PC-9 (cell line): ENCODE measurements around the gene LRRC14B. TPM values are rescaled to one million over a fixed set of nuclear protein-coding genes. Genes with fewer than 3 reads are reported as not detected.

ENCODE experiments used
- BruUV-seq: library from RNA; stranded (reverse); fragments of 400-500 nt; replicated peaks from 2 replicates; lab custom pipeline; 2021; lab: Mats Ljungman, UMichigan
- CTCF ChIA-PET: fragments of 300-600 bp; sonication (Branson Sonifier 250); formaldehyde crosslinking; loops from one replicate; lab custom pipeline; 2022; ENCODE audit warnings: antibody characterized with exemption; lab: Charles Lee
- POLR2A ChIA-PET: fragments of 300-600 bp; sonication (Branson Sonifier 250); formaldehyde crosslinking; loops from one replicate; lab custom pipeline; 2022; ENCODE audit warnings: antibody characterized with exemption; ENCODE audit not compliant: unreplicated experiment; lab: Charles Lee
- DNase-seq, 2 experiments: peaks; one replicate each; pipeline versions ENCODE4 v3.0.0 to v3.0.0-alpha.2; 2015 to 2022; ENCODE audit warnings: mixed read lengths in 1 of 2
- H2AFZ ChIP-seq: fragments of 200-600 bp; sonication (generic); 2 replicates; pipeline ENCODE4 v1.8.1; 2017; ENCODE audit warnings: antibody characterized with exemption
- H3F3A ChIP-seq: fragments of 200-600 bp; sonication (generic); 2 replicates; pipeline ENCODE4 v1.8.1; 2017; ENCODE audit warnings: antibody characterized with exemption, mild to moderate bottlenecking, low read depth; ENCODE audit not compliant: insufficient read depth
- H3K27ac ChIP-seq: fragments of 200-600 bp; sonication (generic); 2 replicates; pipeline ENCODE4 v1.6.1; 2016; ENCODE audit warnings: mixed run types
- H3K27me3 ChIP-seq: fragments of 200-600 bp; sonication (generic); 2 replicates; pipeline ENCODE4 v1.6.1; 2016; ENCODE audit warnings: low read depth, mixed run types; ENCODE audit not compliant: insufficient read depth
- H3K36me3 ChIP-seq: fragments of 200-600 bp; sonication (generic); 2 replicates; pipeline ENCODE4 v1.6.1; 2016; ENCODE audit warnings: low read depth, mixed run types
- H3K4me1 ChIP-seq: fragments of 200-600 bp; sonication (generic); replicated peaks from 2 replicates; pipeline ENCODE4 v1.6.1; 2016; ENCODE audit warnings: mixed run types; ENCODE audit not compliant: insufficient read depth
- H3K4me2 ChIP-seq: fragments of 200-600 bp; sonication (generic); 2 replicates; pipeline ENCODE4 v1.6.1; 2017; ENCODE audit warnings: mixed run types
- H3K4me3 ChIP-seq: fragments of 200-600 bp; sonication (generic); 2 replicates; pipeline ENCODE4 v1.6.1; 2016; ENCODE audit warnings: mixed run types
- H3K79me2 ChIP-seq: fragments of 200-600 bp; sonication (generic); 2 replicates; pipeline ENCODE4 v1.6.1; 2017; ENCODE audit warnings: low read depth, mixed run types
- H3K9me2 ChIP-seq: fragments of 200-600 bp; sonication (generic); 2 replicates; pipeline ENCODE4 v1.8.1; 2017; ENCODE audit warnings: mild to moderate bottlenecking; ENCODE audit not compliant: insufficient read depth
- H3K9me3 ChIP-seq: fragments of 200-600 bp; sonication (generic); 2 replicates; pipeline ENCODE4 v1.8.1; 2016; ENCODE audit warnings: low read depth; ENCODE audit not compliant: insufficient read depth
- H4K20me1 ChIP-seq: fragments of 200-600 bp; sonication (generic); 2 replicates; pipeline ENCODE4 v1.8.1; 2017; ENCODE audit not compliant: insufficient read depth
- EZH2 ChIP-seq: fragments of 200-600 bp; sonication (generic); IDR thresholded peaks from 2 replicates; pipeline ENCODE4 v1.8.0; 2017; ENCODE audit warnings: antibody characterized with exemption, low read depth
- intact Hi-C: fragments of 100-400 bp; cut with micrococcal nuclease; formaldehyde crosslinking; loops from one replicate; pipeline ENCODE4 v1.10.0; 2022; ENCODE audit not compliant: unreplicated experiment
- total RNA-seq: library from RNA; stranded (reverse); gene quantifications from 2 replicates; pipeline ENCODE4 v1.2.3, GENCODE V29; 2021
- TF ChIP-seq, protein P1 (sequence below): fragments of 200-600 bp; sonication (generic); conservative IDR thresholded peaks from 2 replicates; pipeline ENCODE4 v1.6.1; 2017; ENCODE audit warnings: mixed run types, antibody characterized with exemption, mild to moderate bottlenecking, moderate library complexity

LRRC14B gene
- total RNA-seq, 1 experiment from 2014 or later: not detected

DNA sequence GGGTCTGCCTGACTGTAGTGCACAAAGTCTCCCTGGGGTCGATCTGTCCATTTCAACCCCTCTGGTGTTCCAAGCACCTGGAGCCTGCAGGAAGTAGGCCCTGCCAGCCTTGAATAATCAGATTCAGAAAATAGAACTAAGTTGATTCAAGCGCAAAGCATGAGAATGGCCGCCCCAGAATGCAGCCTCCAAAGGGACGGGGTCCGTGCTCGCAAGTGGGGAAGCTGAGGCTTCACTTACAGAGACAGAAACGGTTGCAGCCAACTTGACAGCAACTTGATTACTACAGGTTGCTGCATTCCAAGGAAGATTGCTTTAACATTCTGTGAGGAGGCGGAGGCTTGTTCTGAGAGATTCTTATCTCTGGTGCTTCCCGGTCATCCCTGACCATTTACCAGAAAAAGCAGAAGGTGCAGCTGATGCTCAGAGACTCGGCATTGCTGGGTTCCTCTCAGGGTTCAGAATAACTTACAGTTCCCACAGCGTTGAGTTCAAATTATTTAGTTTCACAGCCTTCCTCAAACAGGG is 14.9 kb upstream of the LRRC14B start:
- H3K27me3 ChIP-seq: peaks cover 94% of the 10 kb centered on the region
- DNase-seq: no peak
- no peak overlapping the region for H3K27ac ChIP-seq
- H3K36me3 ChIP-seq: no peaks in the 10 kb centered on the region
- H3K4me3 ChIP-seq: no peak overlapping the region
- H3K9me3 ChIP-seq: no peaks in the 10 kb centered on the region
- H3K9me2 ChIP-seq: no peaks in the 10 kb centered on the region
- no TSS peak for BruUV-seq
- CTCF ChIA-PET: no interaction called here
- H3K79me2 ChIP-seq: no peaks in the 10 kb centered on the region
- intact Hi-C loops: no loop called here
- no peaks in the 10 kb centered on the region for H3F3A ChIP-seq
- no peak overlapping the region for H3K4me2 ChIP-seq
- no peak overlapping the region for H2AFZ ChIP-seq
- POLR2A ChIA-PET: no interaction called here
- TF ChIP-seq EZH2: no peak
- TF ChIP-seq, protein P1, sequence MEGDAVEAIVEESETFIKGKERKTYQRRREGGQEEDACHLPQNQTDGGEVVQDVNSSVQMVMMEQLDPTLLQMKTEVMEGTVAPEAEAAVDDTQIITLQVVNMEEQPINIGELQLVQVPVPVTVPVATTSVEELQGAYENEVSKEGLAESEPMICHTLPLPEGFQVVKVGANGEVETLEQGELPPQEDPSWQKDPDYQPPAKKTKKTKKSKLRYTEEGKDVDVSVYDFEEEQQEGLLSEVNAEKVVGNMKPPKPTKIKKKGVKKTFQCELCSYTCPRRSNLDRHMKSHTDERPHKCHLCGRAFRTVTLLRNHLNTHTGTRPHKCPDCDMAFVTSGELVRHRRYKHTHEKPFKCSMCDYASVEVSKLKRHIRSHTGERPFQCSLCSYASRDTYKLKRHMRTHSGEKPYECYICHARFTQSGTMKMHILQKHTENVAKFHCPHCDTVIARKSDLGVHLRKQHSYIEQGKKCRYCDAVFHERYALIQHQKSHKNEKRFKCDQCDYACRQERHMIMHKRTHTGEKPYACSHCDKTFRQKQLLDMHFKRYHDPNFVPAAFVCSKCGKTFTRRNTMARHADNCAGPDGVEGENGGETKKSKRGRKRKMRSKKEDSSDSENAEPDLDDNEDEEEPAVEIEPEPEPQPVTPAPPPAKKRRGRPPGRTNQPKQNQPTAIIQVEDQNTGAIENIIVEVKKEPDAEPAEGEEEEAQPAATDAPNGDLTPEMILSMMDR: no peak
- 0 out of 2 replicates have a peak, but pooled peaks cover 8% of the 10 kb centered on the region for H4K20me1 ChIP-seq
- H3K4me1 ChIP-seq: no peaks in the 10 kb centered on the region

DNA sequence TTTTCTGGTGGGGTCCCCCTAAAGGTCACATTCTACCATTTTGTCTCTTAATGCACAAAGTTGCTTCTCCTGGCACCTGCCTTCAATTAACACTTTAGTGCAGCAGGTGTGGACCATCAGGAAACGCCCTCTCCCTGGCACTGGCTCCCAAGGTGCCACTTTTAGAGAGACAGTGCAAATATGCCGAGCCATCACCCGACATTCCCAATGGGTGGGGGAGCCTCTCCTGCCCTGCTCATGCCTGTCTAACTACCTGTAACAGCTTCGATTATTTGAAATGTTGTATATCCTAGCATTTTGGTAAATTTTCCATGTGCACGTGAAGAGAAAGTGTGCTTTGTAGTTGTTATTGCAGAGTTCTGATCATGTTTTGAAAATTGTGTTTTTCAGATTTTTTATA is 13.2 kb upstream of the LRRC14B start:
- CTCF ChIA-PET: no interaction called here
- no peaks in the 10 kb centered on the region for H3K4me1 ChIP-seq

DNA sequence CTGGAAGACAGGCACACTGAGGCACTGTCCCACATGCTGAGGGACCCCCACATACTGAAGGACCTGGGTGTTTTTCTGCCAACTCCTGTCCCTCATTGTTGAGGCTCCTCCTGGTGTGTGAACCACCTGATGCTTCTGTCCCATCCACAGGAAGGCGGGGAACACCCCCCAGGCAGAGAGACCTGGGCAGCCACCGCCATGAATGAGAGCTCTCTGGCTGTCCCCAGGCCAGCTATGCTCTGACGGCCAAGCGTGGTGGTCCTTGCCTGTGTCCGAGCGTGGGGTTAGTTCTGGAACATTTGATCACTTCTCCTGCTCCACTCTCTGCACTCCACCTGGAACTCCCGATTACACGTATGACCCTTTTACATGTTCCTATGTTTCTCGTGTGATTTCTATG is 11.9 kb upstream of the LRRC14B start:
- no peak overlapping the region for H3K4me2 ChIP-seq
- H3K9me2 ChIP-seq: no peaks in the 10 kb centered on the region
- no peaks in the 10 kb centered on the region for H3F3A ChIP-seq
- peaks cover 97% of the 10 kb centered on the region for H3K27me3 ChIP-seq
- ChIA-PET POLR2A (no interaction called here), CTCF (no interaction called here)
- intact Hi-C loops: no loop called here
- H4K20me1 ChIP-seq: 0 out of 2 replicates have a peak, but pooled peaks cover 8% of the 10 kb centered on the region
- no TSS peak for BruUV-seq
- no peak overlapping the region for H3K27ac ChIP-seq
- DNase-seq: no peak
- H3K4me1 ChIP-seq: no peaks in the 10 kb centered on the region
- H2AFZ ChIP-seq: no peak overlapping the region
- no peaks in the 10 kb centered on the region for H3K9me3 ChIP-seq
- TF ChIP-seq, protein P1: no peak
- TF ChIP-seq EZH2: no peak
- H3K36me3 ChIP-seq: no peaks in the 10 kb centered on the region
- no peaks in the 10 kb centered on the region for H3K79me2 ChIP-seq
- H3K4me3 ChIP-seq: no peak overlapping the region

More for the DNA sequence above, 13.2 kb upstream of the LRRC14B start:
- no peaks in the 10 kb centered on the region for H3F3A ChIP-seq
- H3K36me3 ChIP-seq: no peaks in the 10 kb centered on the region
- POLR2A ChIA-PET: no interaction called here
- TF ChIP-seq, protein P1: no peak
- TF ChIP-seq EZH2: no peak
- BruUV-seq: no TSS peak
- DNase-seq: no peak
- no peaks in the 10 kb centered on the region for H3K9me2 ChIP-seq
- H3K4me2 ChIP-seq: no peak overlapping the region
- H4K20me1 ChIP-seq: 0 out of 2 replicates have a peak, but pooled peaks cover 8% of the 10 kb centered on the region
- H3K9me3 ChIP-seq: no peaks in the 10 kb centered on the region
- no peaks in the 10 kb centered on the region for H3K79me2 ChIP-seq
- no peak overlapping the region for H3K27ac ChIP-seq
- intact Hi-C loops: no loop called here
- H3K27me3 ChIP-seq: peaks cover 94% of the 10 kb centered on the region
- H3K4me3 ChIP-seq: no peak overlapping the region
- H2AFZ ChIP-seq: no peak overlapping the region
